HepG2 (cell line): ENCODE measurements around the gene JAK1. TPM values are rescaled to one million over a fixed set of nuclear protein-coding genes. Genes with fewer than 3 reads are reported as not detected.

Experiments used
- ATAC-seq: fragments of 200-7000 bp; cut with Tn5 transposase; 3 replicates; pipeline ENCODE4 v1.9.1; 2020; ENCODE audit warnings: mild to moderate bottlenecking, moderate library complexity
- BruUV-seq: library from RNA; stranded (reverse); fragments of 400-500 nt; replicated peaks from 2 replicates; lab custom pipeline; 2021; lab: Mats Ljungman, UMichigan
- CTCF ChIA-PET: fragments of 300-600 bp; formaldehyde crosslinking; extraction: SDS; loops from one replicate; lab custom pipeline; 2021; ENCODE audit warnings: low total read pairs, inconsistent platforms, low intra/inter-chr PET ratio; lab: Yijun Ruan, JAX
- POLR2A ChIA-PET: fragments of 350-600 bp; sonication (Branson Sonifier 250); formaldehyde crosslinking; loops from one replicate; lab custom pipeline; 2020; ENCODE audit warnings: antibody characterized with exemption, inconsistent platforms; lab: Yijun Ruan, JAX
- DNase-seq: peaks from one replicate; pipeline ENCODE4 v3.0.0-alpha.2; 2015; ENCODE audit warnings: low spot score
- FAIRE-seq: peaks from 3 replicates; lab custom pipeline; 2011; peaks lifted over from hg19 to GRCh38; lab: Jason Lieb, UNC
- H2AFZ ChIP-seq: one replicate; pipeline ENCODE4 v1.6.1; 2011; ENCODE audit warnings: low read length, inconsistent platforms
- H3K27ac ChIP-seq: fragments of 300-600 bp; 3 replicates; pipeline ENCODE4 v1.8.0; 2011; ENCODE audit warnings: mixed run types, mild to moderate bottlenecking, mixed read lengths, low read length, inconsistent platforms; ENCODE audit not compliant: insufficient read depth; ENCODE audit errors: extremely low read length
- H3K27me3 ChIP-seq, 2 experiments: fragments of 200-600 bp in 1 of 2; 2 replicates in 1 of 2; 3 replicates in 1 of 2; pipeline versions ENCODE4 v1.6.0 to v1.8.0; 2011; ENCODE audit warnings: low read length in 2 of 2, mild to moderate bottlenecking in 2 of 2, moderate library complexity in 2 of 2, inconsistent platforms in 1 of 2; ENCODE audit not compliant: insufficient read depth in 2 of 2, control insufficient read depth in 1 of 2
- H3K36me3 ChIP-seq, 2 experiments: fragments of 200-600 bp in 1 of 2; replicated peaks in 1 of 2; 2 replicates in 1 of 2; 3 replicates in 1 of 2; pipeline versions ENCODE4 v1.5.1 to v1.8.0; 2011; ENCODE audit warnings: low read length in 2 of 2, inconsistent platforms in 1 of 2; ENCODE audit not compliant: insufficient read depth in 2 of 2, control insufficient read depth in 1 of 2
- H3K4me1 ChIP-seq: 2 replicates; pipeline ENCODE4 v1.5.1; 2012; ENCODE audit warnings: low read length, inconsistent platforms; ENCODE audit not compliant: insufficient read depth
- H3K4me2 ChIP-seq: 2 replicates; pipeline ENCODE4 v1.6.0; 2011; ENCODE audit warnings: low read depth, low read length, inconsistent platforms
- H3K4me3 ChIP-seq, 3 experiments: fragments of 200-600 bp in 1 of 3; sonication (generic), shearing (Covaris generic) in 1 of 3; replicated peaks in 1 of 3; 2 replicates each; pipeline ENCODE4 v1.5.1; 2011 to 2016; ENCODE audit warnings: low read length in 3 of 3, inconsistent platforms in 2 of 3, low read depth in 2 of 3, mild to moderate bottlenecking in 2 of 3, control low read depth in 1 of 3, mixed read lengths in 1 of 3; ENCODE audit not compliant: insufficient read depth in 1 of 3
- H3K79me2 ChIP-seq: one replicate; pipeline ENCODE4 v1.6.1; 2011; ENCODE audit warnings: low read length, inconsistent platforms; ENCODE audit not compliant: insufficient read depth
- H3K9ac ChIP-seq: 2 replicates; pipeline ENCODE4 v1.6.0; 2011; ENCODE audit warnings: mild to moderate bottlenecking, low read depth, low read length, inconsistent platforms; ENCODE audit not compliant: insufficient read depth
- H3K9me3 ChIP-seq: 2 replicates; pipeline ENCODE4 v1.5.1; 2012; ENCODE audit warnings: mild to moderate bottlenecking, low read length
- H4K20me1 ChIP-seq: 2 replicates; pipeline ENCODE4 v1.6.0; 2011; ENCODE audit warnings: inconsistent platforms, mild to moderate bottlenecking, low read length, moderate library complexity; ENCODE audit not compliant: insufficient read depth
- DNMT1 ChIP-seq: sonication (generic); formaldehyde crosslinking; IDR thresholded peaks from 2 replicates; pipeline ENCODE4 v1.5.1; 2020; ENCODE audit warnings: mild to moderate bottlenecking, missing genetic modification reagents
- FOXP1 ChIP-seq, 2 experiments: fragments of 450-650 bp in 1 of 2; IDR thresholded peaks; 2 replicates each; pipeline ENCODE4 v1.6.1; 2017 to 2018; ENCODE audit warnings: antibody characterized with exemption in 1 of 2
- JUNB ChIP-seq: sonication (generic); formaldehyde crosslinking; IDR thresholded peaks from 2 replicates; pipeline ENCODE4 v1.8.0; 2022; ENCODE audit warnings: missing genetic modification reagents, mild to moderate bottlenecking, borderline replicate concordance
- KLF13 ChIP-seq: sonication (generic); formaldehyde crosslinking; IDR thresholded peaks from 2 replicates; pipeline ENCODE4 v1.4.0; 2020; ENCODE audit warnings: mild to moderate bottlenecking, missing genetic modification reagents
- MATR3 ChIP-seq: sonication (generic); formaldehyde crosslinking; IDR thresholded peaks from 2 replicates; pipeline ENCODE4 v1.4.0; 2020; ENCODE audit warnings: missing genetic modification reagents
- MAZ ChIP-seq, 2 experiments: sonication (generic) in 1 of 2; formaldehyde crosslinking in 1 of 2; IDR thresholded peaks; 2 replicates each; pipeline versions ENCODE4 v1.5.0 to v1.6.1; 2012 to 2020; ENCODE audit warnings: low read depth in 2 of 2, mild to moderate bottlenecking in 2 of 2, borderline replicate concordance in 1 of 2, improper control_type of control experiment in 1 of 2, low read length in 1 of 2, missing genetic modification reagents in 1 of 2, moderate library complexity in 1 of 2
- PHF20 ChIP-seq: sonication (generic); formaldehyde crosslinking; IDR thresholded peaks from 2 replicates; pipeline ENCODE4 v1.5.0; 2020; ENCODE audit warnings: mild to moderate bottlenecking, missing genetic modification reagents
- POGZ ChIP-seq: sonication (generic); formaldehyde crosslinking; IDR thresholded peaks from 2 replicates; pipeline ENCODE4 v1.4.0; 2020; ENCODE audit warnings: mild to moderate bottlenecking, missing genetic modification reagents
- TBX2 ChIP-seq: sonication (generic); formaldehyde crosslinking; IDR thresholded peaks from 2 replicates; pipeline ENCODE4 v1.5.0; 2020; ENCODE audit warnings: missing genetic modification reagents, mild to moderate bottlenecking, borderline replicate concordance
- ZMYM4 ChIP-seq: sonication (generic); formaldehyde crosslinking; IDR thresholded peaks from 2 replicates; pipeline ENCODE4 v1.8.1; 2023; ENCODE audit warnings: mild to moderate bottlenecking, missing genetic modification reagents
- ZNF207 ChIP-seq: fragments of 450-650 bp; IDR thresholded peaks from 2 replicates; pipeline ENCODE4 v1.6.1; 2016; ENCODE audit warnings: antibody characterized with exemption, borderline replicate concordance
- ZNF335 ChIP-seq: sonication (generic); formaldehyde crosslinking; IDR thresholded peaks from 2 replicates; pipeline ENCODE4 v1.4.0; 2020; ENCODE audit warnings: missing genetic modification reagents
- WGBS: methylation state at CpG from one replicate; pipeline ENCODE4 v1.1.6; 2017; ENCODE audit warnings: low lambda C conversion rate; 5-methylcytosine and 5-hydroxymethylcytosine counted together
- in situ Hi-C: cut with HindIII; loops from 2 replicates; pipeline ENCODE4 v1.10.0; 2017; ENCODE audit warnings: low pct_unique_long_range_greater_than_20kb; ENCODE audit not compliant: extremely low pct_ligation_motif_present
- intact Hi-C: fragments of 100-400 bp; cut with micrococcal nuclease; formaldehyde crosslinking; loops from one replicate; pipeline ENCODE4 v1.10.0; 2022; ENCODE audit not compliant: unreplicated experiment
- polyA plus RNA-seq, 8 experiments: library from polyadenylated mRNA; depleted of rRNA in 3 of 8; stranded (reverse) in 7 of 8; unstranded in 1 of 8; fragments of >200 nt; fragmentation: Illumina TruSeq in 4 of 8; extraction: Trizol in 4 of 8; gene quantifications; 2 replicates each; pipeline versions ENCODE4 v1.2.1 to v1.2.3, GENCODE V29; 2011 to 2016; ENCODE audit warnings: low read depth in 4 of 8, missing spikeins in 1 of 8, mixed read lengths in 1 of 8; ENCODE audit not compliant: insufficient read depth in 1 of 8
- total RNA-seq, 5 experiments: library from RNA; depleted of rRNA; stranded (reverse); fragments of >200 nt; fragmentation: Illumina TruSeq; extraction: Trizol; gene quantifications; 2 replicates each; pipeline ENCODE4 v1.2.3, GENCODE V29; 2016; ENCODE audit warnings: low read depth in 1 of 5
- TF ChIP-seq, protein P1 (sequence below): sonication (generic); formaldehyde crosslinking; IDR thresholded peaks from 2 replicates; pipeline ENCODE4 v1.5.0; 2020; ENCODE audit warnings: mild to moderate bottlenecking, missing genetic modification reagents, borderline replicate concordance

The JAK1 gene
- total and polyA plus RNA-seq, 2 of the 13 experiments (the other 11 are each of a cell fraction or from before 2014, with no cell fraction given): 23.9 to 42.4 TPM

DNA sequence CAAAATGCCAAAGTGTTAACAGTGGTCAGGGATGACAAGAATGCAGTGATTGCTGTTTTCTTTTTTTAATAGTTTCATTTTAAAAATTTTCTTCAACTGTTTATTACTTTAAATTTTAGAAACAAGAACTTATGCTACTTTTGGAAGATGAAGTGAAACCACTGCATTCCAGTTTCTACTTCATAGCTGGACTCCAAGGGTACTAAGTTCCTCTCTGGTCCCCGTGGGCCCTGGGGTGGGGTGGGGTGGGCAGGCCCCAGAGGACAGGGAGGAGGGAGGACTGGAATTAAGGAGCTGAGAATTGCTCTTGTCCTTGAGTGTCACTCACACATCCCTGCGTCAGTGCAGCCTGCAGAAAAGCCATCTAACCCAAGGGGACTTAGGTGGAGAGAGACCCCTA lies 124.1 kb downstream of the JAK1 start:
- BruUV-seq: no TSS peak
- H3K36me3 ChIP-seq: peaks cover 22 to 44% of the 10 kb centered on the region in 2 experiments; a peak in 4 of 5 replicates
- TF ChIP-seq DNMT1 (CRISPR knock-in tag) (no peak), POGZ (CRISPR knock-in tag) (no peak), KLF13 (CRISPR knock-in tag) (no peak), ZNF207 (no peak), MATR3 (CRISPR knock-in tag) (no peak), PHF20 (CRISPR knock-in tag) (no peak), ZNF335 (CRISPR knock-in tag) (no peak), JUNB (CRISPR knock-in tag) (no peak), ZMYM4 (no peak), TBX2 (CRISPR knock-in tag) (no peak), FOXP1 (IDR thresholded peaks at IDR 0.05) (no peak), FOXP1 (CRISPR knock-in tag; IDR thresholded peaks at IDR 0.05) (no peak), MAZ (IDR thresholded peaks at IDR 0.05; ENCODE audit: borderline replicate concordance, low read depth, low read length) (no peak), MAZ (CRISPR knock-in tag; IDR thresholded peaks at IDR 0.05; ENCODE audit: low read depth) (no peak)
- TF ChIP-seq, protein P1, sequence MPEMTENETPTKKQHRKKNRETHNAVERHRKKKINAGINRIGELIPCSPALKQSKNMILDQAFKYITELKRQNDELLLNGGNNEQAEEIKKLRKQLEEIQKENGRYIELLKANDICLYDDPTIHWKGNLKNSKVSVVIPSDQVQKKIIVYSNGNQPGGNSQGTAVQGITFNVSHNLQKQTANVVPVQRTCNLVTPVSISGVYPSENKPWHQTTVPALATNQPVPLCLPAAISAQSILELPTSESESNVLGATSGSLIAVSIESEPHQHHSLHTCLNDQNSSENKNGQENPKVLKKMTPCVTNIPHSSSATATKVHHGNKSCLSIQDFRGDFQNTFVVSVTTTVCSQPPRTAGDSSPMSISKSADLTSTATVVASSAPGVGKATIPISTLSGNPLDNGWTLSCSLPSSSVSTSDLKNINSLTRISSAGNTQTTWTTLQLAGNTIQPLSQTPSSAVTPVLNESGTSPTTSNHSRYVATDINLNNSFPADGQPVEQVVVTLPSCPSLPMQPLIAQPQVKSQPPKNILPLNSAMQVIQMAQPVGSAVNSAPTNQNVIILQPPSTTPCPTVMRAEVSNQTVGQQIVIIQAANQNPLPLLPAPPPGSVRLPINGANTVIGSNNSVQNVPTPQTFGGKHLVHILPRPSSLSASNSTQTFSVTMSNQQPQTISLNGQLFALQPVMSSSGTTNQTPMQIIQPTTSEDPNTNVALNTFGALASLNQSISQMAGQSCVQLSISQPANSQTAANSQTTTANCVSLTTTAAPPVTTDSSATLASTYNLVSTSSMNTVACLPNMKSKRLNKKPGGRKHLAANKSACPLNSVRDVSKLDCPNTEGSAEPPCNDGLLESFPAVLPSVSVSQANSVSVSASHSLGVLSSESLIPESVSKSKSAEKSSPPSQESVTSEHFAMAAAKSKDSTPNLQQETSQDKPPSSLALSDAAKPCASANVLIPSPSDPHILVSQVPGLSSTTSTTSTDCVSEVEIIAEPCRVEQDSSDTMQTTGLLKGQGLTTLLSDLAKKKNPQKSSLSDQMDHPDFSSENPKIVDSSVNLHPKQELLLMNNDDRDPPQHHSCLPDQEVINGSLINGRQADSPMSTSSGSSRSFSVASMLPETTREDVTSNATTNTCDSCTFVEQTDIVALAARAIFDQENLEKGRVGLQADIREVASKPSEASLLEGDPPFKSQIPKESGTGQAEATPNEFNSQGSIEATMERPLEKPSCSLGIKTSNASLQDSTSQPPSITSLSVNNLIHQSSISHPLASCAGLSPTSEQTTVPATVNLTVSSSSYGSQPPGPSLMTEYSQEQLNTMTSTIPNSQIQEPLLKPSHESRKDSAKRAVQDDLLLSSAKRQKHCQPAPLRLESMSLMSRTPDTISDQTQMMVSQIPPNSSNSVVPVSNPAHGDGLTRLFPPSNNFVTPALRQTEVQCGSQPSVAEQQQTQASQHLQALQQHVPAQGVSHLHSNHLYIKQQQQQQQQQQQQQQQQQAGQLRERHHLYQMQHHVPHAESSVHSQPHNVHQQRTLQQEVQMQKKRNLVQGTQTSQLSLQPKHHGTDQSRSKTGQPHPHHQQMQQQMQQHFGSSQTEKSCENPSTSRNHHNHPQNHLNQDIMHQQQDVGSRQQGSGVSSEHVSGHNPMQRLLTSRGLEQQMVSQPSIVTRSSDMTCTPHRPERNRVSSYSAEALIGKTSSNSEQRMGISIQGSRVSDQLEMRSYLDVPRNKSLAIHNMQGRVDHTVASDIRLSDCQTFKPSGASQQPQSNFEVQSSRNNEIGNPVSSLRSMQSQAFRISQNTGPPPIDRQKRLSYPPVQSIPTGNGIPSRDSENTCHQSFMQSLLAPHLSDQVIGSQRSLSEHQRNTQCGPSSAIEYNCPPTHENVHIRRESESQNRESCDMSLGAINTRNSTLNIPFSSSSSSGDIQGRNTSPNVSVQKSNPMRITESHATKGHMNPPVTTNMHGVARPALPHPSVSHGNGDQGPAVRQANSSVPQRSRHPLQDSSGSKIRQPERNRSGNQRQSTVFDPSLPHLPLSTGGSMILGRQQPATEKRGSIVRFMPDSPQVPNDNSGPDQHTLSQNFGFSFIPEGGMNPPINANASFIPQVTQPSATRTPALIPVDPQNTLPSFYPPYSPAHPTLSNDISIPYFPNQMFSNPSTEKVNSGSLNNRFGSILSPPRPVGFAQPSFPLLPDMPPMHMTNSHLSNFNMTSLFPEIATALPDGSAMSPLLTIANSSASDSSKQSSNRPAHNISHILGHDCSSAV (CRISPR knock-in tag): no peak

More for the DNA sequence above, 124.1 kb downstream of the JAK1 start:
- Histone ChIP-seq H3K79me2 (no peaks in the 10 kb centered on the region), H3K9me3 (no peaks in the 10 kb centered on the region), H2AFZ (no peak overlapping the region), H3K4me1 (no peaks in the 10 kb centered on the region), H3K27me3 (no peaks in the 10 kb centered on the region), H3K4me2 (no peak overlapping the region), H3K9ac (no peak overlapping the region), H4K20me1 (no peaks in the 10 kb centered on the region), H3K27ac (no peak overlapping the region), H3K4me3 (no peak overlapping the region)
- FAIRE-seq (no peak), ATAC-seq (no peak), DNase-seq (no peak)
- 91% methylated on average over 2 of the region's 2 CpGs for WGBS
- intact Hi-C loops: no loop called here
- ChIA-PET CTCF (no interaction called here), POLR2A (no interaction called here)
- in situ Hi-C loops: no loop called here
